SK-N-SH treated with all-trans-retinoic acid at 6 μM for 48 hours (cell line): ENCODE results near the gene RTP3.

Experiments
- ATAC-seq: fragments of 200-7000 bp; cut with Tn5 transposase; 3 replicates; pipeline ENCODE4 v1.9.1; 2020; ENCODE audit warnings: mild to moderate bottlenecking, moderate library complexity
- ARNTL ChIP-seq: fragments of 450-650 bp; formaldehyde crosslinking; IDR thresholded peaks from 2 replicates; pipeline ENCODE4 v1.5.0; 2020; ENCODE audit warnings: low read depth, mild to moderate bottlenecking, moderate library complexity, borderline replicate concordance
- BACH2 ChIP-seq: fragments of 250-450 bp; sonication (Bioruptor Pico); IDR thresholded peaks from 2 replicates; pipeline ENCODE4 v1.9.0; 2021; ENCODE audit warnings: mild to moderate bottlenecking, borderline replicate concordance
- CREB5 ChIP-seq: fragments of 250-450 bp; sonication (Bioruptor Pico); IDR thresholded peaks from 2 replicates; pipeline ENCODE4 v1.5.1; 2020; ENCODE audit warnings: low read depth, mild to moderate bottlenecking, moderate library complexity
- CSDC2 ChIP-seq: fragments of 250-450 bp; sonication (Bioruptor Pico); IDR thresholded peaks from 2 replicates; pipeline ENCODE4 v1.5.0; 2020; ENCODE audit warnings: mild to moderate bottlenecking, moderate library complexity
- CSRNP3 ChIP-seq: fragments of 250-450 bp; sonication (Bioruptor Pico); IDR thresholded peaks from 2 replicates; pipeline ENCODE4 v1.5.1; 2021; ENCODE audit warnings: mild to moderate bottlenecking, moderate library complexity
- GLIS3 ChIP-seq: fragments of 250-450 bp; sonication (Bioruptor Pico); IDR thresholded peaks from 2 replicates; pipeline ENCODE4 v1.5.0; 2020; ENCODE audit warnings: mild to moderate bottlenecking, moderate library complexity
- ISL1 ChIP-seq: fragments of 250-450 bp; sonication (Bioruptor Pico); IDR thresholded peaks from 2 replicates; pipeline ENCODE4 v2.1.2; 2022; ENCODE audit warnings: mild to moderate bottlenecking, moderate library complexity
- OSR1 ChIP-seq: fragments of 250-450 bp; sonication (Bioruptor Pico); IDR thresholded peaks from 2 replicates; pipeline ENCODE4 v1.8.0; 2022; ENCODE audit warnings: moderate library complexity, mild to moderate bottlenecking, inconsistent platforms
- PATZ1 ChIP-seq: fragments of 250-450 bp; sonication (Bioruptor Pico); IDR thresholded peaks from 2 replicates; pipeline ENCODE4 v1.8.0; 2020; ENCODE audit warnings: mild to moderate bottlenecking, moderate library complexity, borderline replicate concordance
- POU6F1 ChIP-seq: fragments of 250-450 bp; sonication (Bioruptor Pico); IDR thresholded peaks from 2 replicates; pipeline ENCODE4 v1.8.0; 2021; ENCODE audit warnings: low read depth, mild to moderate bottlenecking, moderate library complexity, borderline replicate concordance
- PPARA ChIP-seq: fragments of 250-450 bp; sonication (Bioruptor Pico); IDR thresholded peaks from 2 replicates; pipeline ENCODE4 v1.5.0; 2020; ENCODE audit warnings: mild to moderate bottlenecking, borderline replicate concordance
- RARB ChIP-seq: fragments of 250-450 bp; sonication (Bioruptor Pico); IDR thresholded peaks from 2 replicates; pipeline ENCODE4 v1.8.0; 2021; ENCODE audit warnings: mild to moderate bottlenecking, moderate library complexity
- SNAI2 ChIP-seq: fragments of 250-450 bp; sonication (Bioruptor Pico); IDR thresholded peaks from 2 replicates; pipeline ENCODE4 v1.5.0; 2020; ENCODE audit warnings: mild to moderate bottlenecking, moderate library complexity
- TCF4 ChIP-seq: fragments of 250-450 bp; sonication (Bioruptor Pico); IDR thresholded peaks from 2 replicates; pipeline ENCODE4 v1.8.0; 2021; ENCODE audit warnings: mild to moderate bottlenecking, moderate library complexity, borderline replicate concordance
- TOX ChIP-seq: fragments of 250-450 bp; sonication (Bioruptor Pico); IDR thresholded peaks from 2 replicates; pipeline ENCODE4 v1.8.0; 2021; ENCODE audit warnings: mild to moderate bottlenecking, moderate library complexity, borderline replicate concordance
- TSHZ2 ChIP-seq: fragments of 250-450 bp; sonication (Bioruptor Pico); IDR thresholded peaks from 2 replicates; pipeline ENCODE4 v1.5.0; 2020; ENCODE audit warnings: mild to moderate bottlenecking, moderate library complexity
- ZC3H10 ChIP-seq: fragments of 250-450 bp; sonication (Bioruptor Pico); IDR thresholded peaks from 2 replicates; pipeline ENCODE4 v1.5.1; 2021; ENCODE audit warnings: mild to moderate bottlenecking, moderate library complexity
- ZFP3 ChIP-seq: fragments of 250-450 bp; sonication (Bioruptor Pico); IDR thresholded peaks from 2 replicates; pipeline ENCODE4 v1.5.0; 2020; ENCODE audit warnings: mild to moderate bottlenecking, moderate library complexity
- ZFP30 ChIP-seq: fragments of 450-650 bp; formaldehyde crosslinking; IDR thresholded peaks from 2 replicates; pipeline ENCODE4 v1.5.0; 2022; ENCODE audit warnings: mild to moderate bottlenecking, moderate library complexity
- ZNF565 ChIP-seq: fragments of 450-650 bp; formaldehyde crosslinking; conservative IDR thresholded peaks from 2 replicates; pipeline ENCODE4 v1.5.0; 2020; ENCODE audit warnings: low read depth, mild to moderate bottlenecking, moderate library complexity
- ZNF8 ChIP-seq: fragments of 450-650 bp; formaldehyde crosslinking; IDR thresholded peaks from 2 replicates; pipeline ENCODE4 v1.5.0; 2020; ENCODE audit warnings: mild to moderate bottlenecking, moderate library complexity

Gene RTP3

GRCh38 chr3:46523556-46523955, 25.8 kb downstream of the RTP3 start:
- TF ChIP-seq TCF4 (CRISPR knock-in tag) (no peak), PPARA (CRISPR knock-in tag) (no peak), ZNF8 (no peak), SNAI2 (CRISPR knock-in tag) (no peak), ARNTL (CRISPR knock-in tag) (no peak), TSHZ2 (CRISPR knock-in tag) (no peak), ZNF565 (CRISPR knock-in tag) (no peak), PATZ1 (no peak), ZC3H10 (no peak), CREB5 (CRISPR knock-in tag) (no peak), POU6F1 (CRISPR knock-in tag) (no peak), TOX (CRISPR knock-in tag) (no peak), ZFP3 (CRISPR knock-in tag) (no peak), CSRNP3 (no peak), ISL1 (CRISPR knock-in tag) (no peak), ZFP30 (CRISPR knock-in tag) (no peak), BACH2 (CRISPR knock-in tag) (no peak), CSDC2 (CRISPR knock-in tag) (no peak), RARB (CRISPR knock-in tag) (no peak)
- no peak for ATAC-seq

- TF ChIP-seq TCF4 (CRISPR knock-in tag) (no peak), PPARA (CRISPR knock-in tag) (no peak), ZNF8 (no peak), GLIS3 (CRISPR knock-in tag) (no peak), TOX (CRISPR knock-in tag) (no peak), CSRNP3 (no peak), OSR1 (CRISPR knock-in tag) (no peak), BACH2 (CRISPR knock-in tag) (no peak), POU6F1 (CRISPR knock-in tag) (no peak), TSHZ2 (CRISPR knock-in tag) (no peak)
Observed at GRCh38 chr3:46524008-46524407, 26.2 kb downstream of the RTP3 start.

More at GRCh38 chr3:46524008-46524407, 26.2 kb downstream of the RTP3 start:
- ATAC-seq: no peak
